Endodermal cell (in vitro differentiated cells): ENCODE data around the gene TAL1. TPM values are rescaled to one million over a fixed set of nuclear protein-coding genes. Genes with fewer than 3 reads are reported as not detected.

Source experiments
- DNase-seq: peaks from one replicate; pipeline ENCODE4 v3.0.0-alpha.2; 2017
- H3K27ac ChIP-seq: 2 replicates; pipeline ENCODE4 v1.5.1; 2013; ENCODE audit warnings: mild to moderate bottlenecking, low read depth, low read length, moderate library complexity
- H3K27me3 ChIP-seq: 2 replicates; pipeline ENCODE4 v1.6.1; 2013; ENCODE audit warnings: mild to moderate bottlenecking, low read length, moderate library complexity; ENCODE audit not compliant: insufficient read depth, control insufficient read depth, poor library complexity, severe bottlenecking
- H3K36me3 ChIP-seq: 2 replicates; pipeline ENCODE4 v1.7.0; 2013; ENCODE audit warnings: mild to moderate bottlenecking, low read length, moderate library complexity; ENCODE audit not compliant: control insufficient read depth, insufficient read depth
- H3K4me1 ChIP-seq: one replicate; pipeline ENCODE4 v1.7.0; 2013; ENCODE audit warnings: low read length; ENCODE audit not compliant: control insufficient read depth, insufficient read depth
- H3K4me3 ChIP-seq: 2 replicates; pipeline ENCODE4 v1.5.1; 2013; ENCODE audit warnings: mild to moderate bottlenecking, low read length, moderate library complexity
- H3K9ac ChIP-seq: 2 replicates; pipeline ENCODE4 v1.6.1; 2013; ENCODE audit warnings: mild to moderate bottlenecking, low read length, moderate library complexity; ENCODE audit not compliant: poor library complexity, severe bottlenecking; ENCODE audit errors: extremely low read depth
- H3K9me3 ChIP-seq: 2 replicates; pipeline ENCODE4 v1.6.1; 2013; ENCODE audit warnings: mild to moderate bottlenecking, low read length, moderate library complexity; ENCODE audit not compliant: control insufficient read depth
- H3K27ac Mint-ChIP-seq: 2 replicates; pipeline ENCODE4 v1.8.0; 2020; ENCODE audit warnings: mixed read lengths
- H3K27me3 Mint-ChIP-seq: 2 replicates; pipeline ENCODE4 v1.8.0; 2021; ENCODE audit warnings: mild to moderate bottlenecking, mixed read lengths; ENCODE audit not compliant: insufficient read depth
- H3K36me3 Mint-ChIP-seq: 2 replicates; pipeline ENCODE4 v1.8.0; 2020; ENCODE audit warnings: low read depth, mixed read lengths
- H3K4me1 Mint-ChIP-seq: 2 replicates; pipeline ENCODE4 v1.8.0; 2020; ENCODE audit warnings: mixed read lengths
- H3K4me3 Mint-ChIP-seq: 2 replicates; pipeline ENCODE4 v1.8.0; 2020; ENCODE audit warnings: mild to moderate bottlenecking, moderate library complexity, mixed read lengths
- H3K9me3 Mint-ChIP-seq: 2 replicates; pipeline ENCODE4 v1.8.0; 2020; ENCODE audit warnings: mild to moderate bottlenecking, mixed read lengths
- WGBS, 2 experiments: methylation state at CpG; one replicate each; pipeline versions ENCODE4 v1.1.5 to v1.1.7; 2013; ENCODE audit warnings: missing lambda C conversion rate in 2 of 2, mixed read lengths in 1 of 2; ENCODE audit not compliant: insufficient coverage in 1 of 2, insufficient read length in 1 of 2; 5-methylcytosine and 5-hydroxymethylcytosine counted together
- total RNA-seq, 2 donors: library from RNA; stranded (reverse); fragmentation: NEBNext Ultra II Directional in 1 of 2; extraction: Animal tissue kit (Norgen Biotek cat#: 25700) in 1 of 2; gene quantifications; 2 replicates in 1 of 2; 3 replicates in 1 of 2; pipeline ENCODE4 v1.2.1, GENCODE V29; 2021
- TF ChIP-seq, protein P1 (sequence below): fragments of 200-600 bp; sonication (generic); conservative IDR thresholded peaks from 2 replicates; pipeline ENCODE4 v1.5.0; 2021; ENCODE audit warnings: antibody characterized with exemption, mild to moderate bottlenecking

Gene TAL1
- total RNA-seq, 2 donors from 2014 or later: 0.04 TPM; not detected in 1

- H3K27me3 Mint-ChIP-seq: peaks cover 86% of the 10 kb centered on the region
- H3K4me1 Mint-ChIP-seq: peaks cover 10% of the 10 kb centered on the region
- H3K27ac ChIP-seq: no peak overlapping the region
- no peak overlapping the region for H3K27ac Mint-ChIP-seq
- no peak for DNase-seq
- TF ChIP-seq, protein P1, sequence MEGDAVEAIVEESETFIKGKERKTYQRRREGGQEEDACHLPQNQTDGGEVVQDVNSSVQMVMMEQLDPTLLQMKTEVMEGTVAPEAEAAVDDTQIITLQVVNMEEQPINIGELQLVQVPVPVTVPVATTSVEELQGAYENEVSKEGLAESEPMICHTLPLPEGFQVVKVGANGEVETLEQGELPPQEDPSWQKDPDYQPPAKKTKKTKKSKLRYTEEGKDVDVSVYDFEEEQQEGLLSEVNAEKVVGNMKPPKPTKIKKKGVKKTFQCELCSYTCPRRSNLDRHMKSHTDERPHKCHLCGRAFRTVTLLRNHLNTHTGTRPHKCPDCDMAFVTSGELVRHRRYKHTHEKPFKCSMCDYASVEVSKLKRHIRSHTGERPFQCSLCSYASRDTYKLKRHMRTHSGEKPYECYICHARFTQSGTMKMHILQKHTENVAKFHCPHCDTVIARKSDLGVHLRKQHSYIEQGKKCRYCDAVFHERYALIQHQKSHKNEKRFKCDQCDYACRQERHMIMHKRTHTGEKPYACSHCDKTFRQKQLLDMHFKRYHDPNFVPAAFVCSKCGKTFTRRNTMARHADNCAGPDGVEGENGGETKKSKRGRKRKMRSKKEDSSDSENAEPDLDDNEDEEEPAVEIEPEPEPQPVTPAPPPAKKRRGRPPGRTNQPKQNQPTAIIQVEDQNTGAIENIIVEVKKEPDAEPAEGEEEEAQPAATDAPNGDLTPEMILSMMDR: no peak
- H3K4me3 ChIP-seq: no peak overlapping the region
- H3K9me3 Mint-ChIP-seq: no peaks in the 10 kb centered on the region
- no peaks in the 10 kb centered on the region for H3K4me1 ChIP-seq
- no peaks in the 10 kb centered on the region for H3K9me3 ChIP-seq
- no peaks in the 10 kb centered on the region for H3K36me3 ChIP-seq
- no peak overlapping the region for H3K4me3 Mint-ChIP-seq
- no peaks in the 10 kb centered on the region for H3K36me3 Mint-ChIP-seq
- no peak overlapping the region for H3K9ac ChIP-seq
- WGBS, 2 experiments: 88 to 97% methylated on average over 3 to 4 of the region's 4 CpGs
- peaks cover 64% of the 10 kb centered on the region for H3K27me3 ChIP-seq
These were observed 3.8 kb upstream of the TAL1 start for GRCh38 chr1:47235806-47236205.

GRCh38 chr1:47235241-47235681 lies 3.2 kb upstream of the TAL1 start:
- Mint-ChIP-seq H3K4me1 (peaks cover 14% of the 10 kb centered on the region), H3K4me3 (no peak overlapping the region), H3K36me3 (no peaks in the 10 kb centered on the region), H3K27ac (no peak overlapping the region), H3K9me3 (no peaks in the 10 kb centered on the region), H3K27me3 (peaks cover 90% of the 10 kb centered on the region)
- WGBS, 2 experiments: 34 to 44% methylated on average over 7 to 21 of the region's 21 CpGs
- Histone ChIP-seq H3K27me3 (peaks cover 70% of the 10 kb centered on the region), H3K9ac (no peak overlapping the region), H3K27ac (no peak overlapping the region), H3K4me3 (no peak overlapping the region), H3K9me3 (no peaks in the 10 kb centered on the region), H3K36me3 (no peaks in the 10 kb centered on the region), H3K4me1 (no peaks in the 10 kb centered on the region)
- DNase-seq: no peak
- TF ChIP-seq, protein P1: no peak

GRCh38 chr1:47233186-47233585 lies 1.2 kb upstream of the TAL1 start:
- Mint-ChIP-seq H3K4me1 (peaks cover 21% of the 10 kb centered on the region), H3K4me3 (no peak overlapping the region), H3K36me3 (no peaks in the 10 kb centered on the region), H3K27me3 (peaks cover 97% of the 10 kb centered on the region), H3K27ac (no peak overlapping the region), H3K9me3 (no peaks in the 10 kb centered on the region)
- 76 to 80% methylated on average over 6 of the region's 6 CpGs for whole genome bisulfite sequencing, 2 experiments
- TF ChIP-seq, protein P1: no peak
- no peak for DNase-seq
- Histone ChIP-seq H3K9me3 (no peaks in the 10 kb centered on the region), H3K27ac (no peak overlapping the region), H3K4me3 (no peak overlapping the region), H3K4me1 (no peaks in the 10 kb centered on the region), H3K27me3 (peaks cover 85% of the 10 kb centered on the region), H3K36me3 (no peaks in the 10 kb centered on the region), H3K9ac (no peak overlapping the region)
